Measurements from ENCODE around the gene TLX1. TPM values are rescaled to one million over a fixed set of nuclear protein-coding genes. Genes with fewer than 3 reads are reported as not detected.

The TLX1 gene
- total RNA-seq, 2 experiments from 2014 or later: not detected

- intact Hi-C loops (cut with DNase I, micrococcal nuclease): loop anchor here (5.0 kb wide), 2 partner anchors 92 to 102 kb away; no protein-coding TSS in a partner anchor
- Histone ChIP-seq H3K4me3 (ENCODE audit: low read length) (no peak overlapping the region), H3K9me3 (ENCODE audit: control insufficient read depth in 1 of 2, insufficient read depth in 1 of 2, low read length in 2 of 2) (peaks cover 0 to 43% of the 10 kb centered on the region in 2 experiments), H3K27me3 (ENCODE audit: control insufficient read depth in 1 of 2, insufficient read depth in 2 of 2, low read length in 2 of 2) (peaks cover 88 to 97% of the 10 kb centered on the region in 2 experiments), H3K27ac (ENCODE audit: low read depth in 1 of 2, low read length in 2 of 2) (no peak overlapping the region), H3K4me1 (ENCODE audit: insufficient read depth, low read length) (peaks cover 43% of the 10 kb centered on the region), H3K36me3 (ENCODE audit: insufficient read depth, low read length) (no peaks in the 10 kb centered on the region)
- Mint-ChIP-seq H3K27me3 (peaks cover 91% of the 10 kb centered on the region), H3K36me3 (ENCODE audit: low read depth) (no peaks in the 10 kb centered on the region), H3K9me3 (no peaks in the 10 kb centered on the region), H3K4me3 (no peak overlapping the region), H3K27ac (no peak overlapping the region), H3K4me1 (ENCODE audit: low read depth) (peaks cover 13% of the 10 kb centered on the region)
- ATAC-seq (ENCODE audit: poor library complexity): no peak
- no peak for TF ChIP-seq CTCF (IDR thresholded peaks at IDR 0.05)
- ChIA-PET POLR2A (no interaction called here), CTCF (interaction anchor here (6.7 kb wide), 1 partner anchor 46 kb away, joined by 151 read pairs; no protein-coding TSS in a partner anchor)
- no peak for DNase-seq
These were observed 13.0 kb downstream of the TLX1 start for GRCh38 chr10:101144053-101144452.

GRCh38 chr10:101145145-101145544 lies 14.0 kb downstream of the TLX1 start:
- Histone ChIP-seq H3K4me3 (ENCODE audit: low read length) (no peak overlapping the region), H3K9me3 (ENCODE audit: control insufficient read depth in 1 of 2, insufficient read depth in 1 of 2, low read length in 2 of 2) (peaks cover 0 to 33% of the 10 kb centered on the region in 2 experiments), H3K4me1 (ENCODE audit: insufficient read depth, low read length) (peaks cover 33% of the 10 kb centered on the region), H3K36me3 (ENCODE audit: insufficient read depth, low read length) (no peaks in the 10 kb centered on the region), H3K27me3 (ENCODE audit: control insufficient read depth in 1 of 2, insufficient read depth in 2 of 2, low read length in 2 of 2) (peaks cover 87 to 91% of the 10 kb centered on the region in 2 experiments), H3K27ac (ENCODE audit: low read depth in 1 of 2, low read length in 2 of 2) (no peak overlapping the region)
- ChIA-PET CTCF (interaction anchor here (6.7 kb wide), 1 partner anchor 48 kb away, joined by 151 read pairs; no protein-coding TSS in a partner anchor), POLR2A (no interaction called here)
- Mint-ChIP-seq H3K27ac (no peak overlapping the region), H3K36me3 (ENCODE audit: low read depth) (no peaks in the 10 kb centered on the region), H3K4me3 (no peak overlapping the region), H3K4me1 (ENCODE audit: low read depth) (peaks cover 13% of the 10 kb centered on the region), H3K9me3 (peaks cover 2% of the 10 kb centered on the region), H3K27me3 (peaks cover 95% of the 10 kb centered on the region)
- intact Hi-C loops (cut with DNase I, micrococcal nuclease): no loop called here
- DNase-seq (no peak), ATAC-seq (ENCODE audit: poor library complexity) (no peak)
- no peak for TF ChIP-seq CTCF (IDR thresholded peaks at IDR 0.05)

GRCh38 chr10:101145750-101146391 lies 14.8 kb downstream of the TLX1 start:
- intact Hi-C loops (cut with DNase I, micrococcal nuclease): no loop called here
- peaks cover 0 to 27% of the 10 kb centered on the region in 2 experiments for H3K9me3 ChIP-seq (ENCODE audit: control insufficient read depth in 1 of 2, insufficient read depth in 1 of 2, low read length in 2 of 2)
- peaks cover 2% of the 10 kb centered on the region for H3K9me3 Mint-ChIP-seq
- no peak for ATAC-seq (ENCODE audit: poor library complexity)
- H3K4me3 Mint-ChIP-seq: no peak overlapping the region
- peaks cover 25% of the 10 kb centered on the region for H3K4me1 ChIP-seq (ENCODE audit: insufficient read depth, low read length)
- peaks cover 96% of the 10 kb centered on the region for H3K27me3 Mint-ChIP-seq
- H3K36me3 ChIP-seq (ENCODE audit: insufficient read depth, low read length): no peaks in the 10 kb centered on the region
- ChIA-PET CTCF (interaction anchor here (1.4 kb wide), 1 partner anchor 50 kb away, joined by 4 read pairs; no protein-coding TSS in a partner anchor), POLR2A (no interaction called here)
- H3K27ac Mint-ChIP-seq: no peak overlapping the region
- DNase-seq: no peak
- peaks cover 84 to 85% of the 10 kb centered on the region in 2 experiments for H3K27me3 ChIP-seq (ENCODE audit: control insufficient read depth in 1 of 2, insufficient read depth in 2 of 2, low read length in 2 of 2)
- H3K36me3 Mint-ChIP-seq (ENCODE audit: low read depth): no peaks in the 10 kb centered on the region
- peaks cover 8% of the 10 kb centered on the region for H3K4me1 Mint-ChIP-seq (ENCODE audit: low read depth)
- no peak overlapping the region for H3K4me3 ChIP-seq (ENCODE audit: low read length)
- no peak overlapping the region for H3K27ac ChIP-seq (ENCODE audit: low read depth in 1 of 2, low read length in 2 of 2)
- TF ChIP-seq CTCF (IDR thresholded peaks at IDR 0.05): no peak

Measured in CD4-positive, alpha-beta T cell (primary cell).